ENCODE measurements around the gene EFNB2.

DNA sequence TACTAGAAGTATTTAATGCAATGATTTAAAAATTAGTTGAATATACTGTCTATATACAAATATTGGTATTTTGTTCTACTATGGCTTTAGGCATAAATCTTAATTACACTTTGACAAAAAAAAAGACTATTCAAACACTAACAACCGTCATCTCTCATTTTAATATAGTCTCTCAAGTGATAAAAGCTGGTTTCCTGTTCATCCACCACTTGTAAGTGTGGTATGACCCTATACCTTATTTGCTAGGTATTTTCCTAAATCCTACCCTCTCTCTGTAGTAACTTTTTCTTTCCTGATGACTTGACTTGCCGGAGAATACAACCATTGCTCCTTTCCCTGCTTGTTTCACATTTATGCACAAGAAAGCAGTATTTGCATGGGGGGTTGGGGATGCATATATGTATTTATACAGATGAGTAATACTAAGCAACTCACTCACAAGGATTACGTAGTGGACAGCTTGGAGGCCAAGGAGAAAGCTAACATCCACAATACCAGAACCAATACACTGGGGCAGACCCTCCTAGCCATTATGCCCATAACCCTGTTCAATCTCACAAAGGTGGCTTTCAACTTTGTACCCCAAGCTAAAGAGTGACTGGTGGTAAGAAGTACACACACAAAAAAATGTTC lies 12.7 kb upstream of the EFNB2 start:
- TF ChIP-seq EZH2 (IDR thresholded peaks at IDR 0.05; ENCODE audit: borderline replicate concordance, low read depth, low read length, poor library complexity, severe bottlenecking) (no peak), CTCF (conservative IDR thresholded peaks at IDR 0.05; ENCODE audit: low read depth, low read length) (no peak)
